Measurements from ENCODE around the gene MIB1.

DNA sequence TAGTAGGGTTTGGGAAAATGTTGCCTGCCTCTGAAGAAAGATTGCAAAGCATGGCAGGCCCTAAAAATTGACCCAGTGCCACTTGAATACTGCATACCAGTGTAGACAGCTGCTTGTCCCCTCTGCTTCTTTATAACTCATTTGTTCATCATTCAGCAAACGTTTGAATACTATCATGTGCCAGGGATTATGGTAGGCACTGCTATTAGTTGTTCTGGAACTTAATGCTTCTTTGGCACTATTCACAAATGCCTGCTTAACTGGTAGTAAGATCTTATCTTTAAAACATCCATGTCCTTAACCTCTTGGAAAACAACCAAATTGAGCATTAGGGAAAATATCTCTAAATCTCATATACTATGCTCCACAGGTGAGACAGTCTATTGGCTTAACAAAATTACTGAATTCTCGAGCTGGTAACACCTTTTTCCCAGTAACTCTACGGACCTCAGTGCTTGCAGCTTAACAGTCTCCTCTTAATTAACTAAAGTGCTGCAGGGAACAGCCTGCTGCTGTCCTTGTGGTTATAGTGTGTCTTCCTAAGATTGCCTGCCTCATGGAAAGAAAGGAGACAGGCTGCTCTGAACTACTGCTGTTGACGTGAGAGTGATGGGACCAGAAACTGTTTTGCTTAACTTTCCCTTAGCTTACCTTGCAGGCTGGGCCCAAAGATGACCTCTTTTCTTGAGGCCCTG lies 93.2 kb downstream of the MIB1 start:
- TF ChIP-seq, protein P1, sequence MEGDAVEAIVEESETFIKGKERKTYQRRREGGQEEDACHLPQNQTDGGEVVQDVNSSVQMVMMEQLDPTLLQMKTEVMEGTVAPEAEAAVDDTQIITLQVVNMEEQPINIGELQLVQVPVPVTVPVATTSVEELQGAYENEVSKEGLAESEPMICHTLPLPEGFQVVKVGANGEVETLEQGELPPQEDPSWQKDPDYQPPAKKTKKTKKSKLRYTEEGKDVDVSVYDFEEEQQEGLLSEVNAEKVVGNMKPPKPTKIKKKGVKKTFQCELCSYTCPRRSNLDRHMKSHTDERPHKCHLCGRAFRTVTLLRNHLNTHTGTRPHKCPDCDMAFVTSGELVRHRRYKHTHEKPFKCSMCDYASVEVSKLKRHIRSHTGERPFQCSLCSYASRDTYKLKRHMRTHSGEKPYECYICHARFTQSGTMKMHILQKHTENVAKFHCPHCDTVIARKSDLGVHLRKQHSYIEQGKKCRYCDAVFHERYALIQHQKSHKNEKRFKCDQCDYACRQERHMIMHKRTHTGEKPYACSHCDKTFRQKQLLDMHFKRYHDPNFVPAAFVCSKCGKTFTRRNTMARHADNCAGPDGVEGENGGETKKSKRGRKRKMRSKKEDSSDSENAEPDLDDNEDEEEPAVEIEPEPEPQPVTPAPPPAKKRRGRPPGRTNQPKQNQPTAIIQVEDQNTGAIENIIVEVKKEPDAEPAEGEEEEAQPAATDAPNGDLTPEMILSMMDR (conservative IDR thresholded peaks at IDR 0.05; ENCODE audit: low read depth, low read length), result no peak
- TF ChIP-seq EZH2 (IDR thresholded peaks at IDR 0.05; ENCODE audit: borderline replicate concordance, low read depth, low read length, poor library complexity, severe bottlenecking), result no peak
